Measurements from ENCODE around the gene PEBP1.

DNA sequence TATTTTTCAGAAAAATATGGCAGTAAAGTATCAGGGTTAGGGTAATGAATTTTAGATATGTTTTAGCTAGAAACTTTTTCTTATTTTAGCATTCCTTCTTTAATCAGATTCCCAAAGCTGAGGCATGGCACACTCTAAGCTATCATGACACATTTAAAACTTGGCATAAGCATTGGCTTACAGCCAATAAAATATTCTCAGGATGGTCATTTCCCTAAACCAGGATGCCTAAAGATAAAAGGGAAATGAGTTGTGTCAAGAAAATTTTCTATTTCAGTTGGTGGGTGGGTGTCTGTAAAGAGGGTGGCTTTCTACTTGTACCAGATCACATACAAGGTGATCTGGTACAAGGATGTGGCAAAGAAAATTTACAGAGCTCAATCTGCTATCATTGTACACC is 47.8 kb downstream of the PEBP1 start:
- TF ChIP-seq, protein P1, sequence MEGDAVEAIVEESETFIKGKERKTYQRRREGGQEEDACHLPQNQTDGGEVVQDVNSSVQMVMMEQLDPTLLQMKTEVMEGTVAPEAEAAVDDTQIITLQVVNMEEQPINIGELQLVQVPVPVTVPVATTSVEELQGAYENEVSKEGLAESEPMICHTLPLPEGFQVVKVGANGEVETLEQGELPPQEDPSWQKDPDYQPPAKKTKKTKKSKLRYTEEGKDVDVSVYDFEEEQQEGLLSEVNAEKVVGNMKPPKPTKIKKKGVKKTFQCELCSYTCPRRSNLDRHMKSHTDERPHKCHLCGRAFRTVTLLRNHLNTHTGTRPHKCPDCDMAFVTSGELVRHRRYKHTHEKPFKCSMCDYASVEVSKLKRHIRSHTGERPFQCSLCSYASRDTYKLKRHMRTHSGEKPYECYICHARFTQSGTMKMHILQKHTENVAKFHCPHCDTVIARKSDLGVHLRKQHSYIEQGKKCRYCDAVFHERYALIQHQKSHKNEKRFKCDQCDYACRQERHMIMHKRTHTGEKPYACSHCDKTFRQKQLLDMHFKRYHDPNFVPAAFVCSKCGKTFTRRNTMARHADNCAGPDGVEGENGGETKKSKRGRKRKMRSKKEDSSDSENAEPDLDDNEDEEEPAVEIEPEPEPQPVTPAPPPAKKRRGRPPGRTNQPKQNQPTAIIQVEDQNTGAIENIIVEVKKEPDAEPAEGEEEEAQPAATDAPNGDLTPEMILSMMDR (IDR thresholded peaks at IDR 0.05; ENCODE audit: insufficient read depth, low read length, poor library complexity, severe bottlenecking) = no peak
- TF ChIP-seq EZH2phosphoT487 (conservative IDR thresholded peaks at IDR 0.05; ENCODE audit: low read length) = no peak

Data from SU-DHL-6 (cell line).